ENCODE measurements around the gene PACSIN2. TPM values are rescaled to one million over a fixed set of nuclear protein-coding genes. Genes with fewer than 3 reads are reported as not detected.

The PACSIN2 gene
- total and polyA plus RNA-seq, 2 of the 13 experiments (the other 11 are each of a cell fraction or from before 2014, with no cell fraction given): 54.1 to 68.8 TPM

DNA sequence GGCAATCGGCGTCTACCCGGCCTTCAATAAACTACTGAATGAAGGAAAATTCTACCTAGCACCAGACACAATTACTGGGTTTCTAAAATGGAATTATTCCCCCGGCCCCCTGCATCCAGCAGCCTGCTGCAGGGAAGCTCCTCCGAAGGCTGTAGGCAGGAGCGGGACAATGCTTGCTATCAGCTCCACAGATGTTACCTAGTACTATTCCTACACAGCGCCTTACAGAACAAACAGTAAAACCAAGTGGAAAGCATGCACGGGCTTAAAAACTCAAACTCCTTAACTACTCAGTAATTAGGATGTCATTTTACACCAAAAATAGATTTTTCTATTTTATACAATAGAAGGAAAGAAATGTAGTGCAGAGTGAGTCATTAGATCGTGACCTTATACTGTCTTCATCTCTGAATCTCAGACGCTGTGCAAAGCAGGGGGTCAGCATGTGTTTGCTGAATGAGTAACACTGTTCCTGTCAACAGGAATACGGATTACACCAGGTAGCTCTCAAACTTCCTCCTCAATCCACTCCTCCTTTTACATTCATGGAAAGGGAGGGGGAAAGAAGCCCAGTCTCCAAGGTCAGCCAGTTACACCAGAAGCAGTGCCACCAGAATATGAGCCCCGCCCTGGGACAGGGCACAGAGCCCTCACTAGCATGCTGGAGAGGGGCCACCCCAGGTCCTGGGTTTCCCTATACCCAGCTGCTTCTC is 74.9 kb downstream of the PACSIN2 start (continued):
- TF ChIP-seq TCF12 (IDR thresholded peaks at IDR 0.05) (no peak), TCF12 (CRISPR knock-in tag; IDR thresholded peaks at IDR 0.05) (no peak), ZNF782 (CRISPR knock-in tag; IDR thresholded peaks at IDR 0.05; ENCODE audit: borderline replicate concordance) (no peak), TGIF2 (CRISPR knock-in tag; IDR thresholded peaks at IDR 0.05) (peak; percentile 34; the same call in 1 of the 2 replicates), BHLHE40 (IDR thresholded peaks at IDR 0.05; ENCODE audit: low read length) (peak; percentile 51; the same call in 1 of the 2 replicates), ELF3 (CRISPR knock-in tag; IDR thresholded peaks at IDR 0.05) (peak; percentile 99), EED (CRISPR knock-in tag; IDR thresholded peaks at IDR 0.05) (no peak), KMT2B (CRISPR knock-in tag; IDR thresholded peaks at IDR 0.05) (no peak), ZNF501 (CRISPR knock-in tag; IDR thresholded peaks at IDR 0.05) (no peak), ZBTB20 (CRISPR knock-in tag; IDR thresholded peaks at IDR 0.05; ENCODE audit: borderline replicate concordance, low read depth) (no peak), ZNF773 (CRISPR knock-in tag; IDR thresholded peaks at IDR 0.05; ENCODE audit: borderline replicate concordance) (no peak), ZFP36L1 (CRISPR knock-in tag; IDR thresholded peaks at IDR 0.05) (no peak), KDM2A (CRISPR knock-in tag; IDR thresholded peaks at IDR 0.05; ENCODE audit: borderline replicate concordance, low read depth) (no peak), SYNCRIP (IDR thresholded peaks at IDR 0.05; ENCODE audit: insufficient read depth, low read depth, low read length) (no peak), EZH2 (conservative IDR thresholded peaks at IDR 0.05; ENCODE audit: low read depth, low read length) (no peak), ZNF891 (CRISPR knock-in tag; IDR thresholded peaks at IDR 0.05) (no peak), SP4 (CRISPR knock-in tag; IDR thresholded peaks at IDR 0.05) (no peak), SP1 (IDR thresholded peaks at IDR 0.05) (no peak), SP1 (CRISPR knock-in tag; IDR thresholded peaks at IDR 0.05) (no peak), ZNF839 (CRISPR knock-in tag; IDR thresholded peaks at IDR 0.05; ENCODE audit: borderline replicate concordance) (no peak), SAFB2 (CRISPR knock-in tag; IDR thresholded peaks at IDR 0.05; ENCODE audit: borderline replicate concordance, low read depth) (no peak), POGZ (CRISPR knock-in tag; IDR thresholded peaks at IDR 0.05) (peak; percentile 22; the same call in 1 of the 2 replicates), TOE1 (CRISPR knock-in tag; IDR thresholded peaks at IDR 0.05) (no peak), ZNF296 (CRISPR knock-in tag; conservative IDR thresholded peaks at IDR 0.05) (no peak)
- TF ChIP-seq, protein P1, sequence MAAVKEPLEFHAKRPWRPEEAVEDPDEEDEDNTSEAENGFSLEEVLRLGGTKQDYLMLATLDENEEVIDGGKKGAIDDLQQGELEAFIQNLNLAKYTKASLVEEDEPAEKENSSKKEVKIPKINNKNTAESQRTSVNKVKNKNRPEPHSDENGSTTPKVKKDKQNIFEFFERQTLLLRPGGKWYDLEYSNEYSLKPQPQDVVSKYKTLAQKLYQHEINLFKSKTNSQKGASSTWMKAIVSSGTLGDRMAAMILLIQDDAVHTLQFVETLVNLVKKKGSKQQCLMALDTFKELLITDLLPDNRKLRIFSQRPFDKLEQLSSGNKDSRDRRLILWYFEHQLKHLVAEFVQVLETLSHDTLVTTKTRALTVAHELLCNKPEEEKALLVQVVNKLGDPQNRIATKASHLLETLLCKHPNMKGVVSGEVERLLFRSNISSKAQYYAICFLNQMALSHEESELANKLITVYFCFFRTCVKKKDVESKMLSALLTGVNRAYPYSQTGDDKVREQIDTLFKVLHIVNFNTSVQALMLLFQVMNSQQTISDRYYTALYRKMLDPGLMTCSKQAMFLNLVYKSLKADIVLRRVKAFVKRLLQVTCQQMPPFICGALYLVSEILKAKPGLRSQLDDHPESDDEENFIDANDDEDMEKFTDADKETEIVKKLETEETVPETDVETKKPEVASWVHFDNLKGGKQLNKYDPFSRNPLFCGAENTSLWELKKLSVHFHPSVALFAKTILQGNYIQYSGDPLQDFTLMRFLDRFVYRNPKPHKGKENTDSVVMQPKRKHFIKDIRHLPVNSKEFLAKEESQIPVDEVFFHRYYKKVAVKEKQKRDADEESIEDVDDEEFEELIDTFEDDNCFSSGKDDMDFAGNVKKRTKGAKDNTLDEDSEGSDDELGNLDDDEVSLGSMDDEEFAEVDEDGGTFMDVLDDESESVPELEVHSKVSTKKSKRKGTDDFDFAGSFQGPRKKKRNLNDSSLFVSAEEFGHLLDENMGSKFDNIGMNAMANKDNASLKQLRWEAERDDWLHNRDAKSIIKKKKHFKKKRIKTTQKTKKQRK (IDR thresholded peaks at IDR 0.05; ENCODE audit: low read length): no peak
- TF ChIP-seq, protein P2, sequence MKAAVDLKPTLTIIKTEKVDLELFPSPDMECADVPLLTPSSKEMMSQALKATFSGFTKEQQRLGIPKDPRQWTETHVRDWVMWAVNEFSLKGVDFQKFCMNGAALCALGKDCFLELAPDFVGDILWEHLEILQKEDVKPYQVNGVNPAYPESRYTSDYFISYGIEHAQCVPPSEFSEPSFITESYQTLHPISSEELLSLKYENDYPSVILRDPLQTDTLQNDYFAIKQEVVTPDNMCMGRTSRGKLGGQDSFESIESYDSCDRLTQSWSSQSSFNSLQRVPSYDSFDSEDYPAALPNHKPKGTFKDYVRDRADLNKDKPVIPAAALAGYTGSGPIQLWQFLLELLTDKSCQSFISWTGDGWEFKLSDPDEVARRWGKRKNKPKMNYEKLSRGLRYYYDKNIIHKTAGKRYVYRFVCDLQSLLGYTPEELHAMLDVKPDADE (CRISPR knock-in tag; IDR thresholded peaks at IDR 0.05): no peak
- TF ChIP-seq, protein P3, sequence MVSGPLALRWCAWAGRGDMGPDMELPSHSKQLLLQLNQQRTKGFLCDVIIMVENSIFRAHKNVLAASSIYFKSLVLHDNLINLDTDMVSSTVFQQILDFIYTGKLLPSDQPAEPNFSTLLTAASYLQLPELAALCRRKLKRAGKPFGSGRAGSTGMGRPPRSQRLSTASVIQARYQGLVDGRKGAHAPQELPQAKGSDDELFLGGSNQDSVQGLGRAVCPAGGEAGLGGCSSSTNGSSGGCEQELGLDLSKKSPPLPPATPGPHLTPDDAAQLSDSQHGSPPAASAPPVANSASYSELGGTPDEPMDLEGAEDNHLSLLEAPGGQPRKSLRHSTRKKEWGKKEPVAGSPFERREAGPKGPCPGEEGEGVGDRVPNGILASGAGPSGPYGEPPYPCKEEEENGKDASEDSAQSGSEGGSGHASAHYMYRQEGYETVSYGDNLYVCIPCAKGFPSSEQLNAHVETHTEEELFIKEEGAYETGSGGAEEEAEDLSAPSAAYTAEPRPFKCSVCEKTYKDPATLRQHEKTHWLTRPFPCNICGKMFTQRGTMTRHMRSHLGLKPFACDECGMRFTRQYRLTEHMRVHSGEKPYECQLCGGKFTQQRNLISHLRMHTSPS (CRISPR knock-in tag; IDR thresholded peaks at IDR 0.05; ENCODE audit: low read depth): no peak
